IMR-90 (cell line): Measurements from ENCODE around the gene HPCAL4. TPM values are rescaled to one million over a fixed set of nuclear protein-coding genes. Genes with fewer than 3 reads are reported as not detected.

Experiments
- ATAC-seq: fragments of 200-7000 bp; cut with Tn5 transposase; 2 replicates; pipeline ENCODE4 v1.9.1; 2020; ENCODE audit warnings: low read depth, mild to moderate bottlenecking, moderate library complexity
- BruUV-seq: library from RNA; stranded (reverse); fragments of 400-500 nt; replicated peaks from 2 replicates; lab custom pipeline; 2021; lab: Mats Ljungman, UMichigan
- CTCF ChIA-PET: fragments of 300-600 bp; formaldehyde crosslinking; extraction: SDS; loops from one replicate; lab custom pipeline; 2021; ENCODE audit warnings: antibody characterized with exemption; lab: Yijun Ruan, JAX
- POLR2A ChIA-PET: fragments of 300-600 bp; sonication (Branson Sonifier 250); formaldehyde crosslinking; loops from one replicate; lab custom pipeline; 2022; ENCODE audit warnings: antibody characterized with exemption; ENCODE audit not compliant: unreplicated experiment; lab: Charles Lee
- DNase-seq: peaks from one replicate; pipeline ENCODE4 v3.0.0; 2013
- H2AFZ ChIP-seq: replicated peaks from 2 replicates; pipeline ENCODE3; 2013; ENCODE audit warnings: low read length, mild to moderate bottlenecking; ENCODE audit not compliant: poor library complexity
- H2AK5ac ChIP-seq: 2 replicates; pipeline ENCODE4 v1.6.1; 2013; ENCODE audit warnings: low read depth, low read length, inconsistent platforms
- H2AK9ac ChIP-seq: replicated peaks from 2 replicates; pipeline ENCODE3; 2013; ENCODE audit warnings: mild to moderate bottlenecking, low read depth, low read length, moderate library complexity; ENCODE audit not compliant: poor library complexity
- H2BK120ac ChIP-seq: 2 replicates; pipeline ENCODE4 v1.6.1; 2013; ENCODE audit warnings: low read depth, low read length, inconsistent platforms
- H2BK15ac ChIP-seq: 3 replicates; pipeline ENCODE4 v1.6.1; 2013; ENCODE audit warnings: low read depth, low read length, inconsistent platforms
- H2BK20ac ChIP-seq: 2 replicates; pipeline ENCODE4 v1.6.1; 2013; ENCODE audit warnings: low read depth, mild to moderate bottlenecking, inconsistent platforms, low read length, moderate library complexity
- H2BK5ac ChIP-seq: 2 replicates; pipeline ENCODE4 v1.6.1; 2013; ENCODE audit warnings: mild to moderate bottlenecking, low read depth, low read length, inconsistent platforms; ENCODE audit not compliant: poor library complexity, severe bottlenecking
- H3K14ac ChIP-seq: replicated peaks from 2 replicates; pipeline ENCODE4 v1.6.1; 2013; ENCODE audit warnings: low read depth, low read length, inconsistent platforms
- H3K18ac ChIP-seq: 2 replicates; pipeline ENCODE4 v1.6.1; 2013; ENCODE audit warnings: low read depth, low read length, control low read depth
- H3K23ac ChIP-seq: 2 replicates; pipeline ENCODE4 v1.6.1; 2013; ENCODE audit warnings: low read depth, low read length, inconsistent platforms
- H3K27ac ChIP-seq: 2 replicates; pipeline ENCODE4 v1.5.1; 2013; ENCODE audit warnings: mild to moderate bottlenecking, control low read depth, low read length; ENCODE audit not compliant: insufficient read depth
- H3K27me3 ChIP-seq: 2 replicates; pipeline ENCODE4 v1.6.1; 2013; ENCODE audit warnings: low read length; ENCODE audit not compliant: control insufficient read depth, insufficient read depth
- H3K36me3 ChIP-seq: 2 replicates; pipeline ENCODE4 v1.6.1; 2013; ENCODE audit warnings: low read length, mixed read lengths; ENCODE audit not compliant: control insufficient read depth, insufficient read depth
- H3K4ac ChIP-seq: 2 replicates; pipeline ENCODE4 v1.6.1; 2013; ENCODE audit warnings: low read depth, low read length, inconsistent platforms
- H3K4me1 ChIP-seq: 2 replicates; pipeline ENCODE4 v1.6.1; 2013; ENCODE audit warnings: low read length, mixed read lengths; ENCODE audit not compliant: control insufficient read depth, insufficient read depth
- H3K4me2 ChIP-seq: 2 replicates; pipeline ENCODE4 v1.6.1; 2013; ENCODE audit warnings: low read depth, mild to moderate bottlenecking, control low read depth, low read length, moderate library complexity
- H3K4me3 ChIP-seq: 2 replicates; pipeline ENCODE4 v1.5.1; 2013; ENCODE audit warnings: low read depth, mild to moderate bottlenecking, control low read depth, low read length, moderate library complexity; ENCODE audit not compliant: insufficient read depth
- H3K56ac ChIP-seq: 2 replicates; pipeline ENCODE4 v1.6.1; 2013; ENCODE audit warnings: low read length, inconsistent platforms; ENCODE audit not compliant: insufficient read depth; ENCODE audit errors: extremely low read depth
- H3K79me1 ChIP-seq, 2 experiments: 2 replicates each; pipeline ENCODE4 v1.6.1; 2013; ENCODE audit warnings: low read length in 2 of 2, inconsistent platforms in 1 of 2, low read depth in 1 of 2
- H3K9ac ChIP-seq: 2 replicates; pipeline ENCODE4 v1.6.1; 2013; ENCODE audit warnings: low read depth, low read length, control low read depth
- H3K9me1 ChIP-seq: 2 replicates; pipeline ENCODE4 v1.6.1; 2013; ENCODE audit warnings: low read length, inconsistent platforms; ENCODE audit not compliant: insufficient read depth
- H3K9me3 ChIP-seq: 2 replicates; pipeline ENCODE4 v1.6.1; 2013; ENCODE audit warnings: low read length; ENCODE audit not compliant: control insufficient read depth, insufficient read depth
- H4K20me1 ChIP-seq: 2 replicates; pipeline ENCODE4 v1.6.1; 2013; ENCODE audit warnings: low read length, inconsistent platforms; ENCODE audit not compliant: insufficient read depth
- H4K5ac ChIP-seq: 2 replicates; pipeline ENCODE4 v1.6.1; 2013; ENCODE audit warnings: mild to moderate bottlenecking, low read depth, low read length, control low read depth
- H4K8ac ChIP-seq, 2 experiments: 2 replicates each; pipeline ENCODE4 v1.6.1; 2013; ENCODE audit warnings: low read depth in 2 of 2, low read length in 2 of 2, control low read depth in 1 of 2, inconsistent platforms in 1 of 2
- H4K91ac ChIP-seq: 2 replicates; pipeline ENCODE4 v1.6.1; 2013; ENCODE audit warnings: low read depth, low read length, inconsistent platforms; ENCODE audit not compliant: insufficient read depth
- CHD1 ChIP-seq: IDR thresholded peaks from 2 replicates; pipeline ENCODE4 v1.6.1; 2012; ENCODE audit warnings: low read depth, low read length, improper control_type of control experiment
- FOS ChIP-seq: fragments of 150-350 bp; IDR thresholded peaks from 2 replicates; pipeline ENCODE4 v1.6.1; 2016; ENCODE audit warnings: low read depth, low read length
- MAZ ChIP-seq: IDR thresholded peaks from 2 replicates; pipeline ENCODE4 v1.6.1; 2012; ENCODE audit warnings: low read depth, mild to moderate bottlenecking, low read length, improper control_type of control experiment, moderate library complexity, borderline replicate concordance
- RAD21 ChIP-seq: IDR thresholded peaks from 2 replicates; pipeline ENCODE4 v1.6.1; 2012; ENCODE audit warnings: low read length, improper control_type of control experiment
- SMC3 ChIP-seq: fragments of 150-350 bp; IDR thresholded peaks from 2 replicates; pipeline ENCODE4 v1.6.1; 2016; ENCODE audit warnings: low read depth, mild to moderate bottlenecking, antibody characterized with exemption, low read length, moderate library complexity
- WGBS, 2 experiments: methylation state at CpG; one replicate each; pipeline versions ENCODE4 v1.1.5 to v1.1.7; 2013; ENCODE audit warnings: missing lambda C conversion rate in 2 of 2; ENCODE audit not compliant: insufficient read length in 1 of 2; ENCODE audit errors: extremely low coverage in 2 of 2; 5-methylcytosine and 5-hydroxymethylcytosine counted together
- dilution Hi-C: fragments of 300-500 bp; cut with HindIII; formaldehyde crosslinking; loops from one replicate; pipeline ENCODE4 v1.14.3; 2018; ENCODE audit warnings: low sequenced_read_pairs; ENCODE audit not compliant: unreplicated experiment
- in situ Hi-C: fragments of 300-500 bp; cut with MboI; formaldehyde crosslinking; loops from 3 replicates; pipeline ENCODE4 v1.14.3; 2019; ENCODE audit warnings: low sequenced_read_pairs, inconsistent platforms, mixed read lengths
- intact Hi-C: fragments of 100-400 bp; cut with micrococcal nuclease; formaldehyde crosslinking; loops from 2 replicates; pipeline ENCODE4 v1.10.0; 2022
- polyA plus RNA-seq, 3 experiments: library from polyadenylated mRNA; depleted of rRNA; stranded (reverse); fragments of >200 nt; gene quantifications; 2 replicates each; pipeline ENCODE4 v1.2.3, GENCODE V29; 2012; ENCODE audit warnings: low replicate concordance in 1 of 3
- total RNA-seq: library from RNA; depleted of rRNA; stranded (reverse); fragments of >200 nt; gene quantifications from 2 replicates; pipeline ENCODE4 v1.2.3, GENCODE V29; 2012

The HPCAL4 gene
- total and polyA plus RNA-seq, 2 of the 4 experiments (the other 2 are of a cell fraction) = 0.02 TPM; not detected in 1

GRCh38 chr1:39650431-39650830, 40.8 kb downstream of the HPCAL4 start:
- H3K18ac ChIP-seq = no peak overlapping the region
- H3K4ac ChIP-seq = no peak overlapping the region
- no peak overlapping the region for H3K14ac ChIP-seq
- in situ Hi-C loops (no loop called here), dilution Hi-C loops (no loop called here), intact Hi-C loops (loop anchor here (10.0 kb wide), 1 partner anchor 556 kb away; no protein-coding TSS in a partner anchor)
- POLR2A ChIA-PET = no interaction called here
- no peak overlapping the region for H3K23ac ChIP-seq
- no peak overlapping the region for H3K4me2 ChIP-seq
- H3K27me3 ChIP-seq = peaks cover 12% of the 10 kb centered on the region
- no peak overlapping the region for H2BK5ac ChIP-seq
- no peak overlapping the region for H3K56ac ChIP-seq
- ATAC-seq = no peak
- H2BK20ac ChIP-seq = no peak overlapping the region
- H2AFZ ChIP-seq = no peak overlapping the region
- no peak for DNase-seq
- no peak overlapping the region for H4K91ac ChIP-seq
- H4K20me1 ChIP-seq = no peaks in the 10 kb centered on the region
- no peak overlapping the region for H3K4me3 ChIP-seq
- no CpG with 5 or more reads among the region's 1 CpG for WGBS, 2 experiments
- no peak overlapping the region for H3K27ac ChIP-seq
- TF ChIP-seq SMC3 (no peak), RAD21 (no peak), FOS (no peak), MAZ (no peak), CHD1 (no peak)
- H3K9ac ChIP-seq = no peak overlapping the region
- H3K36me3 ChIP-seq = no peaks in the 10 kb centered on the region
- no peak overlapping the region for H2AK9ac ChIP-seq
- no peak overlapping the region for H2AK5ac ChIP-seq
- 0 out of 2 replicates have a peak, but pooled peaks cover 4% of the 10 kb centered on the region for H3K9me1 ChIP-seq
- H4K5ac ChIP-seq = no peak overlapping the region
- no peaks in the 10 kb centered on the region for H3K79me1 ChIP-seq
- no peak overlapping the region for H2BK15ac ChIP-seq
- BruUV-seq = no TSS peak
- CTCF ChIA-PET = no interaction called here
- H4K8ac ChIP-seq = no peak overlapping the region
- H3K4me1 ChIP-seq = peaks cover 11% of the 10 kb centered on the region
- no peak overlapping the region for H2BK120ac ChIP-seq
- no peaks in the 10 kb centered on the region for H3K9me3 ChIP-seq
